HG03108 (cell line): ENCODE measurements around the gene NLRP10.
A peak's percentile ranks its signal among the peaks of the same experiment; 100 is the strongest.
"Not testable (repeated sequence)": the region's sequence is repeated elsewhere in the genome, so short reads cannot be mapped to it uniquely, and the experiment has no call there.

Experiments used
- ATAC-seq: cut with Tn5 transposase; IDR thresholded peaks from one replicate; pipeline ENCODE4 v1.9.1; 2021; ENCODE audit warnings: moderate library complexity; ENCODE audit not compliant: unreplicated experiment

The NLRP10 gene

GRCh38 chr11:7965386-7965785 is at the start of gene NLRP10:
TSS of gene NLRP10 (minus strand) at chr11:7965447. CDS start at chr11:7963495, 1,952 bp downstream.
- no peak for ATAC-seq

GRCh38 chr11:8013833-8014232 is 48.6 kb upstream of the NLRP10 start:
- ATAC-seq = no peak

GRCh38 chr11:8011981-8012444 is 46.8 kb upstream of the NLRP10 start:
- ATAC-seq = no peak

GRCh38 chr11:8011371-8011770 is 46.1 kb upstream of the NLRP10 start:
- no peak for ATAC-seq

- ATAC-seq = no peak
Observed at GRCh38 chr11:8009856-8010255, 44.6 kb upstream of the NLRP10 start.

- no peak for ATAC-seq
Observed at GRCh38 chr11:8008212-8008611, 43.0 kb upstream of the NLRP10 start.

GRCh38 chr11:8006349-8006977 is 41.2 kb upstream of the NLRP10 start:
- ATAC-seq = no peak

GRCh38 chr11:8005556-8005955 is 40.3 kb upstream of the NLRP10 start:
- no peak for ATAC-seq

- no peak for ATAC-seq
Observed at GRCh38 chr11:8004008-8004407, 38.8 kb upstream of the NLRP10 start.

- ATAC-seq = no peak
Observed at GRCh38 chr11:8003187-8003586, 37.9 kb upstream of the NLRP10 start.

- ATAC-seq = no peak
Observed at GRCh38 chr11:8002676-8003075, 37.4 kb upstream of the NLRP10 start.

- no peak for ATAC-seq
Observed at GRCh38 chr11:8000390-8000789, 35.1 kb upstream of the NLRP10 start.

GRCh38 chr11:7999795-8000194 is 34.5 kb upstream of the NLRP10 start:
- no peak for ATAC-seq

GRCh38 chr11:7994581-7995278 is 29.5 kb upstream of the NLRP10 start:
- ATAC-seq = no peak

- not testable (repeated sequence) for ATAC-seq
Observed at GRCh38 chr11:7987560-7987883, 22.3 kb upstream of the NLRP10 start.

GRCh38 chr11:7986768-7987559 is 21.7 kb upstream of the NLRP10 start, which contains the start of gene EIF3F:
TSS of gene EIF3F (plus strand) at chr11:7987337. CDS start at chr11:7987353, 16 bp downstream.
- peak; percentile 97 for ATAC-seq

GRCh38 chr11:7983832-7984590 is 18.8 kb upstream of the NLRP10 start:
- ATAC-seq = no peak

GRCh38 chr11:7982582-7983119 is 17.4 kb upstream of the NLRP10 start:
- ATAC-seq = peak; percentile 38

GRCh38 chr11:7981619-7982157 is 16.4 kb upstream of the NLRP10 start:
- no peak for ATAC-seq

- ATAC-seq = no peak
Observed at GRCh38 chr11:7977232-7977917, 12.1 kb upstream of the NLRP10 start.
